H9 (cell line): ENCODE results near the gene VSIG2. TPM values are rescaled to one million over a fixed set of nuclear protein-coding genes. Genes with fewer than 3 reads are reported as not detected.

Source experiments
- DNase-seq: peaks from one replicate; pipeline ENCODE4 v3.0.0-alpha.2; 2017
- H2AFZ ChIP-seq: one replicate; pipeline ENCODE4 v1.6.1; 2013; ENCODE audit warnings: mild to moderate bottlenecking, low read length, control low read depth, moderate library complexity
- H2AK5ac ChIP-seq: 2 replicates; pipeline ENCODE4 v1.6.1; 2013; ENCODE audit warnings: low read length, control low read depth, mixed read lengths; ENCODE audit not compliant: insufficient read length
- H2BK120ac ChIP-seq: one replicate; pipeline ENCODE4 v1.6.1; 2013; ENCODE audit warnings: low read depth, mild to moderate bottlenecking, low read length, control low read depth, inconsistent platforms; ENCODE audit not compliant: poor library complexity, severe bottlenecking
- H2BK12ac ChIP-seq: 2 replicates; pipeline ENCODE4 v1.6.1; 2013; ENCODE audit warnings: low read length, control low read depth, mixed read lengths, low read depth; ENCODE audit not compliant: insufficient read length
- H2BK15ac ChIP-seq: 2 replicates; pipeline ENCODE4 v1.6.1; 2013; ENCODE audit warnings: low read depth, low read length, control low read depth
- H2BK20ac ChIP-seq: one replicate; pipeline ENCODE4 v1.6.1; 2013; ENCODE audit warnings: low read depth, mild to moderate bottlenecking, low read length, control low read depth, inconsistent platforms; ENCODE audit not compliant: poor library complexity, severe bottlenecking
- H2BK5ac ChIP-seq: 2 replicates; pipeline ENCODE4 v1.6.1; 2013; ENCODE audit warnings: low read length, control low read depth, mixed read lengths; ENCODE audit not compliant: insufficient read length
- H3K14ac ChIP-seq: 2 replicates; pipeline ENCODE4 v1.6.1; 2013; ENCODE audit warnings: low read length, control low read depth; ENCODE audit not compliant: insufficient read depth
- H3K18ac ChIP-seq: 2 replicates; pipeline ENCODE4 v1.6.1; 2013; ENCODE audit warnings: low read depth, mild to moderate bottlenecking, mixed read lengths, low read length, control low read depth; ENCODE audit not compliant: insufficient read length
- H3K23ac ChIP-seq: 2 replicates; pipeline ENCODE4 v1.6.1; 2013; ENCODE audit warnings: low read length, control low read depth, mixed read lengths, low read depth; ENCODE audit not compliant: insufficient read length
- H3K23me2 ChIP-seq: 2 replicates; pipeline ENCODE4 v1.6.1; 2013; ENCODE audit warnings: low read depth, mild to moderate bottlenecking, mixed read lengths, low read length, control low read depth; ENCODE audit not compliant: insufficient read length, poor library complexity, severe bottlenecking
- H3K27ac ChIP-seq: 2 replicates; pipeline ENCODE4 v1.5.1; 2013; ENCODE audit warnings: low read length, control low read depth, mixed read lengths, low read depth; ENCODE audit not compliant: insufficient read length
- H3K27me3 ChIP-seq: 2 replicates; pipeline ENCODE4 v1.6.1; 2013; ENCODE audit warnings: low read length, control low read depth, inconsistent platforms; ENCODE audit not compliant: insufficient read depth
- H3K4ac ChIP-seq: 2 replicates; pipeline ENCODE4 v1.6.1; 2013; ENCODE audit warnings: low read depth, mild to moderate bottlenecking, control low read depth, inconsistent platforms, low read length, moderate library complexity
- H3K4me1 ChIP-seq: 2 replicates; pipeline ENCODE4 v1.6.1; 2013; ENCODE audit warnings: low read length, control low read depth, inconsistent platforms; ENCODE audit not compliant: insufficient read depth
- H3K4me2 ChIP-seq: 2 replicates; pipeline ENCODE4 v1.6.1; 2013; ENCODE audit warnings: low read length, control low read depth, mixed read lengths; ENCODE audit not compliant: insufficient read length, insufficient read depth
- H3K56ac ChIP-seq: 2 replicates; pipeline ENCODE4 v1.6.1; 2013; ENCODE audit warnings: low read depth, mild to moderate bottlenecking, mixed read lengths, low read length, control low read depth; ENCODE audit not compliant: insufficient read length
- H3K79me1 ChIP-seq: 2 replicates; pipeline ENCODE4 v1.6.1; 2013; ENCODE audit warnings: low read depth, mild to moderate bottlenecking, moderate library complexity, low read length, control low read depth, inconsistent platforms; ENCODE audit not compliant: insufficient read depth, poor library complexity, severe bottlenecking
- H3K79me2 ChIP-seq: 2 replicates; pipeline ENCODE4 v1.6.1; 2013; ENCODE audit warnings: low read length, control low read depth, inconsistent platforms; ENCODE audit not compliant: insufficient read depth
- H3K9ac ChIP-seq: 2 replicates; pipeline ENCODE4 v1.6.1; 2013; ENCODE audit warnings: low read length, control low read depth, mixed read lengths; ENCODE audit not compliant: insufficient read length; ENCODE audit errors: extremely low read depth
- H3K9me3 ChIP-seq: one replicate; pipeline ENCODE4 v1.6.1; 2013; ENCODE audit warnings: low read depth, low read length, inconsistent platforms; ENCODE audit not compliant: control insufficient read depth
- H3T11ph ChIP-seq: one replicate; pipeline ENCODE4 v1.6.1; 2013; ENCODE audit warnings: mild to moderate bottlenecking, low read length, control low read depth, inconsistent platforms
- H4K20me1 ChIP-seq: one replicate; pipeline ENCODE4 v1.6.1; 2013; ENCODE audit not compliant: control insufficient read depth, insufficient read length, insufficient read depth
- H4K5ac ChIP-seq: 2 replicates; pipeline ENCODE4 v1.6.1; 2013; ENCODE audit warnings: low read depth, mild to moderate bottlenecking, mixed read lengths, low read length, control low read depth; ENCODE audit not compliant: insufficient read length
- H4K8ac ChIP-seq: replicated peaks from 2 replicates; pipeline ENCODE4 v1.6.1; 2013; ENCODE audit warnings: low read length, control low read depth, mixed read lengths, low read depth; ENCODE audit not compliant: insufficient read length
- H4K91ac ChIP-seq: 2 replicates; pipeline ENCODE4 v1.6.1; 2013; ENCODE audit warnings: low read depth, mild to moderate bottlenecking, moderate library complexity, mixed read lengths, low read length, control low read depth; ENCODE audit not compliant: insufficient read length
- H3K27ac Mint-ChIP-seq, 3 experiments: 2 replicates in 2 of 3; 3 replicates in 1 of 3; pipeline ENCODE4 v1.8.0; 2020 to 2021; ENCODE audit warnings: mixed read lengths in 3 of 3, mild to moderate bottlenecking in 1 of 3, moderate library complexity in 1 of 3
- H3K27me3 Mint-ChIP-seq: 2 replicates; pipeline ENCODE4 v1.8.0; 2021; ENCODE audit warnings: low read depth, mild to moderate bottlenecking, moderate library complexity, mixed read lengths
- H3K36me3 Mint-ChIP-seq, 3 experiments: 2 replicates in 2 of 3; 3 replicates in 1 of 3; pipeline ENCODE4 v1.8.0; 2020 to 2021; ENCODE audit warnings: low read depth in 3 of 3, mixed read lengths in 3 of 3; ENCODE audit not compliant: insufficient read depth in 1 of 3
- H3K4me1 Mint-ChIP-seq, 2 experiments: 2 replicates each; pipeline ENCODE4 v1.8.0; 2020; ENCODE audit warnings: mixed read lengths in 2 of 2
- H3K4me3 Mint-ChIP-seq, 2 experiments: 2 replicates in 1 of 2; 3 replicates in 1 of 2; pipeline ENCODE4 v1.8.0; 2020 to 2021; ENCODE audit warnings: mild to moderate bottlenecking in 2 of 2, mixed read lengths in 2 of 2, moderate library complexity in 1 of 2
- H3K9me3 Mint-ChIP-seq, 2 experiments: 2 replicates in 1 of 2; 3 replicates in 1 of 2; pipeline ENCODE4 v1.8.0; 2020; ENCODE audit warnings: mild to moderate bottlenecking in 2 of 2, mixed read lengths in 2 of 2, moderate library complexity in 1 of 2
- CTCF ChIP-seq: fragments of 200-600 bp; sonication (generic); conservative IDR thresholded peaks from 3 replicates; pipeline ENCODE4 v1.8.0; 2021; ENCODE audit warnings: antibody characterized with exemption, mild to moderate bottlenecking
- WGBS: extraction: QIAGEN DNeasy Blood & Tissue Kit; methylation state at CpG from one replicate; pipeline ENCODE4 v1.1.7; 2013; ENCODE audit warnings: missing lambda C conversion rate, low lambda C conversion rate, mixed read lengths; ENCODE audit not compliant: insufficient read length; ENCODE audit errors: extremely low coverage; 5-methylcytosine and 5-hydroxymethylcytosine counted together
- total RNA-seq: library from RNA; stranded (reverse); gene quantifications from 2 replicates; pipeline ENCODE4 v1.2.1, GENCODE V29; 2021

The VSIG2 gene
- total RNA-seq, 1 experiment from 2014 or later: not detected

- no peak overlapping the region for H2AK5ac ChIP-seq
- Mint-ChIP-seq H3K27ac (no peak overlapping the region), H3K4me3 (no peak overlapping the region), H3K4me1 (peaks cover 18 to 42% of the 10 kb centered on the region in 2 experiments), H3K9me3 (peaks cover 3 to 7% of the 10 kb centered on the region in 2 experiments; a peak in 2 of 5 replicates), H3K27me3 (peaks cover 71% of the 10 kb centered on the region), H3K36me3 (no peaks in the 10 kb centered on the region; a peak in 2 of 7 replicates)
- no peak overlapping the region for H2BK5ac ChIP-seq
- peaks cover 88% of the 10 kb centered on the region for H3K27me3 ChIP-seq
- no peak overlapping the region for H4K8ac ChIP-seq
- no peak overlapping the region for H3K56ac ChIP-seq
- H3K4ac ChIP-seq: no peak overlapping the region
- H4K20me1 ChIP-seq: no peaks in the 10 kb centered on the region
- no peak for DNase-seq
- no peak overlapping the region for H3K23ac ChIP-seq
- H2AFZ ChIP-seq: no peak overlapping the region
- H3K4me2 ChIP-seq: no peak overlapping the region
- H3K14ac ChIP-seq: no peak overlapping the region
- no peak overlapping the region for H3T11ph ChIP-seq
- H4K5ac ChIP-seq: no peak overlapping the region
- no peaks in the 10 kb centered on the region for H3K9me3 ChIP-seq
- no peak overlapping the region for H2BK15ac ChIP-seq
- H2BK12ac ChIP-seq: no peak overlapping the region
- no peaks in the 10 kb centered on the region for H3K79me2 ChIP-seq
- H3K23me2 ChIP-seq: peaks cover 22% of the 10 kb centered on the region
- WGBS: no CpG with 5 or more reads among the region's 1 CpG
- H2BK20ac ChIP-seq: no peak overlapping the region
- H3K4me1 ChIP-seq: peaks cover 3% of the 10 kb centered on the region; the same call in 1 of the 2 replicates
- no peak overlapping the region for H4K91ac ChIP-seq
- no peaks in the 10 kb centered on the region for H3K79me1 ChIP-seq
- H3K18ac ChIP-seq: no peak overlapping the region
- no peak overlapping the region for H2BK120ac ChIP-seq
- H3K27ac ChIP-seq: no peak overlapping the region
- no peak for TF ChIP-seq CTCF
- H3K9ac ChIP-seq: no peak overlapping the region
These were observed 2.1 kb downstream of the VSIG2 start for GRCh38 chr11:124749912-124750311.
